Measurements from ENCODE around the gene CDCA3.

- TF ChIP-seq EZH2phosphoT487 (IDR thresholded peaks at IDR 0.05; ENCODE audit: low read length) = no peak
- TF ChIP-seq CTCF (IDR thresholded peaks at IDR 0.05; ENCODE audit: low read length) = no peak
Observed at GRCh38 chr12:6818222-6818621, 32.9 kb downstream of the CDCA3 start.

Measured in MM.1S (cell line).